ENCODE results near the gene COX6B2.

- TF ChIP-seq CTCF (IDR thresholded peaks at IDR 0.05): no peak
- no peak for TF ChIP-seq POLR2AphosphoS5 (IDR thresholded peaks at IDR 0.05)
These were observed 13.8 kb downstream of the COX6B2 start for GRCh38 chr19:55340784-55341147.
